GM19025 (cell line): ENCODE results near the gene SRSF11.

Source experiments
- ATAC-seq: cut with Tn5 transposase; IDR thresholded peaks from one replicate; pipeline ENCODE4 v1.9.1; 2021; ENCODE audit warnings: mild to moderate bottlenecking, low read depth, moderate library complexity; ENCODE audit not compliant: unreplicated experiment

SRSF11 gene

GRCh38 chr1:70295749-70296148 is 74.6 kb downstream of the SRSF11 start:
- ATAC-seq, result no peak

- ATAC-seq, result no peak
Observed at GRCh38 chr1:70299472-70299871, 78.3 kb downstream of the SRSF11 start.
